ENCODE data around the gene TSPAN16. TPM values are rescaled to one million over a fixed set of nuclear protein-coding genes. Genes with fewer than 3 reads are reported as not detected.

Gene TSPAN16
- total RNA-seq, 1 donor from 2014 or later: not detected

GRCh38 chr19:11264452-11265176 is 31.3 kb upstream of the TSPAN16 start:
- no peak for TF ChIP-seq CTCF (IDR thresholded peaks at IDR 0.05; ENCODE audit: insufficient read depth, low read depth, low read length)
- no peak for TF ChIP-seq EZH2 (IDR thresholded peaks at IDR 0.05; ENCODE audit: insufficient read depth, low read length)
- Mint-ChIP-seq H3K4me3 (ENCODE audit: unreplicated experiment) (peak overlapping the region; percentile 73), H3K9me3 (ENCODE audit: unreplicated experiment) (no peaks in the 10 kb centered on the region), H3K36me3 (ENCODE audit: low read depth, unreplicated experiment) (no peaks in the 10 kb centered on the region), H3K27me3 (ENCODE audit: low read depth, unreplicated experiment) (peaks cover 23% of the 10 kb centered on the region), H3K27ac (ENCODE audit: unreplicated experiment) (no peak overlapping the region), H3K4me1 (ENCODE audit: low read depth, unreplicated experiment) (peaks cover 5% of the 10 kb centered on the region)
- no peak for DNase-seq (ENCODE audit: low read depth)
- peaks cover 10% of the 10 kb centered on the region for H3K4me1 ChIP-seq (ENCODE audit: insufficient read depth, low read length)
- no peak overlapping the region for H3K27ac ChIP-seq (ENCODE audit: low read depth, low read length)
- H3K27me3 ChIP-seq (ENCODE audit: insufficient read depth, low read length): no peaks in the 10 kb centered on the region
- H3K9me3 ChIP-seq (ENCODE audit: insufficient read depth, low read depth, low read length): no peaks in the 10 kb centered on the region
- H2AFZ ChIP-seq (ENCODE audit: low read depth, low read length): no peak overlapping the region
- no peak overlapping the region for H3K4me3 ChIP-seq (ENCODE audit: insufficient read depth, low read depth, low read length)
- no peaks in the 10 kb centered on the region for H4K20me1 ChIP-seq (ENCODE audit: insufficient read depth, low read length)
- H3K4me2 ChIP-seq (ENCODE audit: low read length): no peak overlapping the region
- FAIRE-seq: no peak
- H3K9ac ChIP-seq (ENCODE audit: low read length): no peak overlapping the region
- no peaks in the 10 kb centered on the region for H3K79me2 ChIP-seq (ENCODE audit: insufficient read depth, low read length)
- no peaks in the 10 kb centered on the region for H3K36me3 ChIP-seq (ENCODE audit: insufficient read depth, low read length)

- H3K27me3 ChIP-seq (ENCODE audit: insufficient read depth, low read length): no peaks in the 10 kb centered on the region
- H3K4me3 ChIP-seq (ENCODE audit: insufficient read depth, low read depth, low read length): no peak overlapping the region
- H3K9ac ChIP-seq (ENCODE audit: low read length): no peak overlapping the region
- DNase-seq (ENCODE audit: low read depth): no peak
- no peak for FAIRE-seq
- Mint-ChIP-seq H3K9me3 (ENCODE audit: unreplicated experiment) (no peaks in the 10 kb centered on the region), H3K27me3 (ENCODE audit: low read depth, unreplicated experiment) (peaks cover 23% of the 10 kb centered on the region), H3K36me3 (ENCODE audit: low read depth, unreplicated experiment) (no peaks in the 10 kb centered on the region), H3K4me1 (ENCODE audit: low read depth, unreplicated experiment) (peaks cover 5% of the 10 kb centered on the region), H3K27ac (ENCODE audit: unreplicated experiment) (no peak overlapping the region), H3K4me3 (ENCODE audit: unreplicated experiment) (peak overlapping the region; percentile 73)
- H2AFZ ChIP-seq (ENCODE audit: low read depth, low read length): no peak overlapping the region
- no peaks in the 10 kb centered on the region for H4K20me1 ChIP-seq (ENCODE audit: insufficient read depth, low read length)
- no peaks in the 10 kb centered on the region for H3K36me3 ChIP-seq (ENCODE audit: insufficient read depth, low read length)
- no peak overlapping the region for H3K27ac ChIP-seq (ENCODE audit: low read depth, low read length)
- no peak for TF ChIP-seq EZH2 (IDR thresholded peaks at IDR 0.05; ENCODE audit: insufficient read depth, low read length)
- TF ChIP-seq CTCF (IDR thresholded peaks at IDR 0.05; ENCODE audit: insufficient read depth, low read depth, low read length): no peak
- no peaks in the 10 kb centered on the region for H3K79me2 ChIP-seq (ENCODE audit: insufficient read depth, low read length)
- peaks cover 10% of the 10 kb centered on the region for H3K4me1 ChIP-seq (ENCODE audit: insufficient read depth, low read length)
- no peak overlapping the region for H3K4me2 ChIP-seq (ENCODE audit: low read length)
- H3K9me3 ChIP-seq (ENCODE audit: insufficient read depth, low read depth, low read length): no peaks in the 10 kb centered on the region
These were observed 30.7 kb upstream of the TSPAN16 start for GRCh38 chr19:11265177-11265784.

- Histone ChIP-seq H3K9ac (ENCODE audit: low read length) (no peak overlapping the region), H3K4me1 (ENCODE audit: insufficient read depth, low read length) (peaks cover 10% of the 10 kb centered on the region), H4K20me1 (ENCODE audit: insufficient read depth, low read length) (no peaks in the 10 kb centered on the region), H3K4me3 (ENCODE audit: insufficient read depth, low read depth, low read length) (no peak overlapping the region), H3K36me3 (ENCODE audit: insufficient read depth, low read length) (no peaks in the 10 kb centered on the region), H3K27me3 (ENCODE audit: insufficient read depth, low read length) (no peaks in the 10 kb centered on the region), H3K9me3 (ENCODE audit: insufficient read depth, low read depth, low read length) (no peaks in the 10 kb centered on the region), H2AFZ (ENCODE audit: low read depth, low read length) (no peak overlapping the region), H3K27ac (ENCODE audit: low read depth, low read length) (no peak overlapping the region), H3K4me2 (ENCODE audit: low read length) (no peak overlapping the region), H3K79me2 (ENCODE audit: insufficient read depth, low read length) (no peaks in the 10 kb centered on the region)
- TF ChIP-seq CTCF (IDR thresholded peaks at IDR 0.05; ENCODE audit: insufficient read depth, low read depth, low read length): no peak
- no peak for TF ChIP-seq EZH2 (IDR thresholded peaks at IDR 0.05; ENCODE audit: insufficient read depth, low read length)
- Mint-ChIP-seq H3K27me3 (ENCODE audit: low read depth, unreplicated experiment) (peaks cover 23% of the 10 kb centered on the region), H3K9me3 (ENCODE audit: unreplicated experiment) (no peaks in the 10 kb centered on the region), H3K36me3 (ENCODE audit: low read depth, unreplicated experiment) (no peaks in the 10 kb centered on the region), H3K4me1 (ENCODE audit: low read depth, unreplicated experiment) (peaks cover 5% of the 10 kb centered on the region), H3K4me3 (ENCODE audit: unreplicated experiment) (no peak overlapping the region), H3K27ac (ENCODE audit: unreplicated experiment) (no peak overlapping the region)
- DNase-seq (ENCODE audit: low read depth): no peak
- FAIRE-seq: no peak
These were observed 30.1 kb upstream of the TSPAN16 start for GRCh38 chr19:11265785-11266236.
